Uterus (tissue), 2 donors: ENCODE results near the gene ATP6V1E1.

Source experiments
- POLR2A ChIP-seq, 2 donors: fragments of 450-650 bp; IDR thresholded peaks; one replicate each; pipeline ENCODE4 v1.6.1; 2016; ENCODE audit warnings: antibody characterized with exemption in 2 of 2, mild to moderate bottlenecking in 1 of 2, moderate library complexity in 1 of 2
- TF ChIP-seq, protein P1 (sequence below), 4 experiments: fragments of 200-600 bp in 2 of 4; fragments of 450-650 bp in 2 of 4; sonication (generic) in 2 of 4; IDR thresholded peaks; one replicate each; pipeline ENCODE4 v1.5.1; 2016 to 2019; ENCODE audit warnings: antibody characterized with exemption in 4 of 4, mild to moderate bottlenecking in 2 of 4, moderate library complexity in 1 of 4

DNA sequence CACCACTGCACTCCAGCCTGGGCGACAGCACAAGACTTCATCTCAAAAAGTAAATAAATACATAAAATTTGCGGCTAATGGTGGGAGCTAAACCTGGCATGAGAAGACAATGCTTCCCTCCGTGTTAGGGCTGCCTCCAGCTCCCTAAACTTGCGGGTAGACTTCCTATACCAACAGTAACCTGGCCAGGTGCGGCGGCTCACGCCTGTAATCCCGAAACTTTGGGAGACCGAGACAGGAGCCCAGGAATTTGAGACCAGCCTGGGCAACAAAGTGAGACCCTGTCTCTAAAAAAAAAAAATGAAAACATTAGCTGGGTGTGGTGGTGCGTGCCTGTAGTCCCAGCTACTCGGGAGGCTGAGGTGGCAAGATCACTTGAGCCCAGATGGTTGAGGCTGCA, 39.9 kb downstream of the ATP6V1E1 start:
- TF ChIP-seq, protein P1, sequence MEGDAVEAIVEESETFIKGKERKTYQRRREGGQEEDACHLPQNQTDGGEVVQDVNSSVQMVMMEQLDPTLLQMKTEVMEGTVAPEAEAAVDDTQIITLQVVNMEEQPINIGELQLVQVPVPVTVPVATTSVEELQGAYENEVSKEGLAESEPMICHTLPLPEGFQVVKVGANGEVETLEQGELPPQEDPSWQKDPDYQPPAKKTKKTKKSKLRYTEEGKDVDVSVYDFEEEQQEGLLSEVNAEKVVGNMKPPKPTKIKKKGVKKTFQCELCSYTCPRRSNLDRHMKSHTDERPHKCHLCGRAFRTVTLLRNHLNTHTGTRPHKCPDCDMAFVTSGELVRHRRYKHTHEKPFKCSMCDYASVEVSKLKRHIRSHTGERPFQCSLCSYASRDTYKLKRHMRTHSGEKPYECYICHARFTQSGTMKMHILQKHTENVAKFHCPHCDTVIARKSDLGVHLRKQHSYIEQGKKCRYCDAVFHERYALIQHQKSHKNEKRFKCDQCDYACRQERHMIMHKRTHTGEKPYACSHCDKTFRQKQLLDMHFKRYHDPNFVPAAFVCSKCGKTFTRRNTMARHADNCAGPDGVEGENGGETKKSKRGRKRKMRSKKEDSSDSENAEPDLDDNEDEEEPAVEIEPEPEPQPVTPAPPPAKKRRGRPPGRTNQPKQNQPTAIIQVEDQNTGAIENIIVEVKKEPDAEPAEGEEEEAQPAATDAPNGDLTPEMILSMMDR (IDR thresholded peaks at IDR 0.05) = no peak
- TF ChIP-seq POLR2A (IDR thresholded peaks at IDR 0.05) = no peak
